Uterus (tissue), 2 donors: Measurements from ENCODE around the gene BRMS1.

Experiments used
- POLR2A ChIP-seq, 2 donors: fragments of 450-650 bp; IDR thresholded peaks; one replicate each; pipeline ENCODE4 v1.6.1; 2016; ENCODE audit warnings: antibody characterized with exemption in 2 of 2, mild to moderate bottlenecking in 1 of 2, moderate library complexity in 1 of 2
- TF ChIP-seq, protein P1 (sequence below), 4 experiments: fragments of 200-600 bp in 2 of 4; fragments of 450-650 bp in 2 of 4; sonication (generic) in 2 of 4; IDR thresholded peaks; one replicate each; pipeline ENCODE4 v1.5.1; 2016 to 2019; ENCODE audit warnings: antibody characterized with exemption in 4 of 4, mild to moderate bottlenecking in 2 of 4, moderate library complexity in 1 of 4

DNA sequence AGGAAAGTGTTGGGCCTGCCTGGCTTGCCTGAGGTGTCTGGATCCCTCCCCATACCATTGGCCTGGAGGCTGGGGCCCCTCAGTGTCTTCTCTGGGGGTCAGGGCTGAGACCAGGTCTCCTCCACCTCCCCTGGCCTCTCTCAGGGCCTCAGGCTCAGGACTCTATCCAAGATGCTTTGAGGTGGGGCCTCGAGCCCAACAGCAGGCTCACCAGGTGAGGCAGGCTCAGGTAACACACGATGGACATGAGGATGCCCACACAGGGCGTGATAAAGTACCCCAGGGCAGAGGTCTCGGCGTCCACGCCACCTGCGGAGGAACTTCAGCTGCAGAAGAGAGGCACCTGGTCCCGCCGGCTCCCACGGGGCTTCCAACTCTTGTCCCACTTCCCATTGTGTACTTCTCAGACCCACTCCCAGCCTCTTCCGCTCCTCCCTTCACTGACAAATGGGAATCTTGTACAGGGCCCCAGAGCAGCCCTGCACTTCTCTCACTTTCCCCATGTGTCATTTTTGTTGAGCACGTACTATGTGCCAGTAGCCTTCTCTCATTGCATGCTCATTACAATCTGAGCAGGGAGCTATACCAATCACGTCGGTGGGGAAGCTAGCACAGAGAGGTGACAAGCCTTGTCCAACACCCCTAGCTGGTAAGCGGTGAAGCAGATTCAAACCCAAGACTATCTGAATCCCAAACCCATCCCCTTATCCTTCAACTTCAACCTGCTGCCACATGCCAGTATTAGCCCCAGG is 22.8 kb upstream of the BRMS1 start:
- TF ChIP-seq, protein P1, sequence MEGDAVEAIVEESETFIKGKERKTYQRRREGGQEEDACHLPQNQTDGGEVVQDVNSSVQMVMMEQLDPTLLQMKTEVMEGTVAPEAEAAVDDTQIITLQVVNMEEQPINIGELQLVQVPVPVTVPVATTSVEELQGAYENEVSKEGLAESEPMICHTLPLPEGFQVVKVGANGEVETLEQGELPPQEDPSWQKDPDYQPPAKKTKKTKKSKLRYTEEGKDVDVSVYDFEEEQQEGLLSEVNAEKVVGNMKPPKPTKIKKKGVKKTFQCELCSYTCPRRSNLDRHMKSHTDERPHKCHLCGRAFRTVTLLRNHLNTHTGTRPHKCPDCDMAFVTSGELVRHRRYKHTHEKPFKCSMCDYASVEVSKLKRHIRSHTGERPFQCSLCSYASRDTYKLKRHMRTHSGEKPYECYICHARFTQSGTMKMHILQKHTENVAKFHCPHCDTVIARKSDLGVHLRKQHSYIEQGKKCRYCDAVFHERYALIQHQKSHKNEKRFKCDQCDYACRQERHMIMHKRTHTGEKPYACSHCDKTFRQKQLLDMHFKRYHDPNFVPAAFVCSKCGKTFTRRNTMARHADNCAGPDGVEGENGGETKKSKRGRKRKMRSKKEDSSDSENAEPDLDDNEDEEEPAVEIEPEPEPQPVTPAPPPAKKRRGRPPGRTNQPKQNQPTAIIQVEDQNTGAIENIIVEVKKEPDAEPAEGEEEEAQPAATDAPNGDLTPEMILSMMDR (IDR thresholded peaks at IDR 0.05): no peak
- no peak for TF ChIP-seq POLR2A (IDR thresholded peaks at IDR 0.05)
